NCI-H2107 (cell line): Measurements from ENCODE around the gene TMEM163.

Experiments
- DNase-seq: peaks from one replicate; lab custom pipeline; 2025; lab: John Stamatoyannopoulos, UW

TMEM163 gene

GRCh38 chr2:134692499-134692898, 26.3 kb downstream of the TMEM163 start:
- no peak for DNase-seq

- DNase-seq, result no peak
Measured at GRCh38 chr2:134690629-134691215, 28.1 kb downstream of the TMEM163 start.

GRCh38 chr2:134689315-134689714, 29.5 kb downstream of the TMEM163 start:
- DNase-seq, result no peak

- DNase-seq, result no peak
Measured at GRCh38 chr2:134685967-134686366, 32.8 kb downstream of the TMEM163 start.

DNA sequence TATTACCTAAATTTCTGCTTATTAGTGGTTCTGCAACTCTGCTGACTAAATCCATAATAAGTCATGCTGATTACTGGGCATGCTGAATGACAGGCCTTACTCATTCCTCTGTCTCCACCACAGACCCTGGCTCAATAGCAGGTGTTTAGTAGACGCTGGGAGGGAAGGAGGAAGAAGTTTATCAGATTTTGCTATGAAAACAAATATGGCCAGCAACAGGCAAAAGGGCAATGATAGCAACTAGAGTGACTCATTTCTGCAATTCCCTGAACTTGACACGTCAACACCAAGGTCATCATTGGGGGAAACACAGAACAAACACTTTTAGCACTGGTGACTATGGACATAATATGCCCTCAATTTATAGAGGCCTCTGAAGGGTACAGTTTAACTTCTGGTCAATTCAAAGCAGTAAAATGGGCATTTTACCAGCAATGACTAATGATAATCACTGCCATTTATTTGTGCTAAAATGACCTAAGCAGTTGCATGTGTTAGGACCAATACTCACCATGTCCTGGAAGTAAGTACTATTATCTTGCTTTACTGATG, 35.2 kb downstream of the TMEM163 start:
- DNase-seq, result no peak

DNA sequence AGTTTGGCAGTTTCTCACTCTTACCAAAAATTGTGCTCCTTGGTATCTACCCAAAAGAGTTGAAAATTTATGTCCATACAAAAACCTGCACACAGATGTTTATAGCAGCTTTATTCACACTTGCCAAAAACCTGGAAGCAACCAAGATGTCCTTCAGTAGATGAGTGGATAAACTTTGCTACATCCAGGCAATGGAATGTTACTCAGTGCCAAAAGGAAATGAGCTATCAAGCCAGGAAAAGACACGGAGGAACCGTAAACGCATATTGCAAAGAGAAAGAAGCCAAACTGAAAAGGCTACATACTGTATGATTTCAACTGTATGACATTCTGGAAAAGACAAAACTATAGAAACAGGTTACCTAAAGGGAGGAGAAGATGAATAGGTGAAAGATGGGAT, 36.1 kb downstream of the TMEM163 start:
- DNase-seq, result no peak

GRCh38 chr2:134681201-134681600, 37.6 kb downstream of the TMEM163 start:
- no peak for DNase-seq

DNA sequence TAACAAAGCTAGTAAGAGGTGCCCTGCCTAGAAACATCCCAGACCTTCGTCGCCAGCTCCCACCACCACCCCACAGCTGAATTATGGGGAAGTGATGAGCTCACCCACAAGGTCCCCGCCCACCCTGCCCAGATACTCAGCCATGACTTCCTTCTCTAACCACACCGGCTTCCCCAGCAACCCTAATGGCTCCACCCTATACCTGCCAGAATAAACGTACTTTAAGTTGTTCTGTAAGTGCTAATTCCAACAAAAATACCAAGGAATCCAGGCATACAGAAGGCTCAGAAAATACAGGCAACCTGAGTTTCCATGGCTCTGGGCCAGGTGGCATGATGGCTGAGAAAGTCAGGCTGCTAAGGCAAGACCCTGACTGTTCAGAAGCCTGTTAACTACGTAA, 39.1 kb downstream of the TMEM163 start:
- no peak for DNase-seq

DNA sequence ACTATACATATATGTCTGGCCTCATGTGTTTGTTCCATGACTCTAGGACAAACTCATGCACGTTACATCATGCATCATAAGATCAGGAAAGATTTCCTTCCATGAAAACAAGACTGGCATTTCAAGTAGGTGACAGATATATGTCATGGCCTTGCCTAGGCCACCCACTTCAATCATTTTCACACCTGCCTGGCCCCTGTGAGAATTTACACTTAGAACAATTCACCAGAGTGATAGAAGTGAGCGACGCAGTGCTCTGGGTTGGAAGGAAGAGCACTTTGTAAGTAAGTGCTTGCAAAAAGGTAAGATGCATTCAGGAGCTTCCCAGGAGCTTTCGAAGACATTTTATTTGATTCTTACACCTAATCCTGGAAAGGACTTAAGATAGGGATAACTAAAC, 39.5 kb downstream of the TMEM163 start:
- DNase-seq, result no peak

- DNase-seq, result no peak
Measured at GRCh38 chr2:134677856-134678756, 40.7 kb downstream of the TMEM163 start.

GRCh38 chr2:134676960-134677359, 41.8 kb downstream of the TMEM163 start:
- no peak for DNase-seq

- no peak for DNase-seq
Measured at GRCh38 chr2:134675314-134675713, 43.5 kb downstream of the TMEM163 start.

DNA sequence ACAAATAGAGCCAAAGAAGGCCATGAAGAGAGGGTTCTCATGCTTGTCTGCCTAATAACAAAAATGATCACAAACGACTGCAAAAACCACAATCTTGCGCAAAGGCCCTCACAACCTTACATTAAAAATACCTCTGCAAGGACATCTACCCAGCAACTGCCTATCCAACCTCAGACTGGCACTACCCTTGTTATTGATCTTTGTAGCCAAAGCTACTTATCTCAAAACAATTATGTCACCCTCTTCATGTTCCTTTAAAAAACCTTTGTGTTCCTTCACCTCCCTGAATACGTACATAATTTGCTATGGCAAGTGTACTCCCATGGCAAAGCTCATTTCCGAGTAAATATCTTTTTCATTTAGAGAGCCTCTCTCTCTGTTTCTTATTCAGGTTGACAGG, 44.1 kb downstream of the TMEM163 start:
- DNase-seq, result no peak

DNA sequence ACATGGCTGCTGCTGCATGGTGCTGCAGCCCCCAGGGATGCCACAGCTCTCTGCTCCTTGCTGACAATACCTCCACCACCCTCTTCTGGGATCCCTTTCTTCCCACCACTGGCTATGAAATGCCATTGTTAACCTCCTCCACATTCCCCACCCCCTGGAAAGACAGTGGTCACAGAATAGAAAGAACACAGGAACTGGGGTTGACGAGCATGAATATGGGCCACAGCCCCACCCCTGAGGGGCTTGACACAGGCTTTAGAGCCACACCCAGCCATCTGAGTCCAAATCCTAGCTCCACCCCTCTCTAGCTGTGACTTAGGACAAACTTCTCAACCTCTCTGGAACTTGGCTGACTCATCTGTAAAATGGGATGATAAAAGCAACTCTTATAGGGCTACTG, 47.3 kb downstream of the TMEM163 start:
- DNase-seq, result no peak

DNA sequence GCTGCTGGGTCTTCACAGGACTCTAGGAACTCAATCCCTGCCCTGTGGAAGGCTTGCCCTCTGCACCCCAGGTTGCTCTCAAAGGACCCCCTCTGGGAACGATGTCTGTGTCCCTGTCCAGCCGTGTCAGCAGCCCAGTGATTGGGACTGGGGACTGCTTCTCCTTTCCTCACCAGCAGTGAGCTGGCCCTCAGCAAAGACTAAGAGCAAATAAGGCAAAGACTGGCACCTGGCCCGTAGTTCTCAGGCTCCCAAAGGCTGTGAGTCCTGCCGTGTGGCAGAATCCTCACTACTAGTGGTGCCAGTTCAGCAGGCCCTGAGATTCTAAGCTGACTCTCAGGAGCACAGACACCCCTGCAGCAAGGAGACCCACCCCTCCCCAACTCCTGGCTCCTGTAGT, 47.8 kb downstream of the TMEM163 start:
- DNase-seq, result no peak

GRCh38 chr2:134669731-134670669, 48.8 kb downstream of the TMEM163 start:
- DNase-seq, result peak; percentile 55

DNA sequence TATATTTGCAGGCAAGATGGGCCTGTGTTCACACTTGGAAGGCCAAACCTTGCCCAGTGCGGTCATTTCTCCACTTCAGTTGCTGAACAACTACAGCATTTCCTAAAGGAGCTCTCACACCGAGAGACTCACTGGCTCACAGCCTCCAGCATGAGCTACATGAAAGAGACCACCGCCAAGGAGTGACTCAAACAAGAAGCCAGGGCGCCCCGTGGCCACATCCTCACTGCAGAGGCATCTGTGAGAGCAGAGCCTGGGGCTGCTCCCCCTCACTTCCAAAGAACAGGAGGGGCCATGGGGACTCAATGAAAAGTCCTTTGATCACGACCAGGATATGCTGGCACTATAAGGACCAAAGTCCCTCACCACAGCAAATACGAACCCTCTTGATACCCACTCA, 50.0 kb downstream of the TMEM163 start:
- DNase-seq, result no peak

DNA sequence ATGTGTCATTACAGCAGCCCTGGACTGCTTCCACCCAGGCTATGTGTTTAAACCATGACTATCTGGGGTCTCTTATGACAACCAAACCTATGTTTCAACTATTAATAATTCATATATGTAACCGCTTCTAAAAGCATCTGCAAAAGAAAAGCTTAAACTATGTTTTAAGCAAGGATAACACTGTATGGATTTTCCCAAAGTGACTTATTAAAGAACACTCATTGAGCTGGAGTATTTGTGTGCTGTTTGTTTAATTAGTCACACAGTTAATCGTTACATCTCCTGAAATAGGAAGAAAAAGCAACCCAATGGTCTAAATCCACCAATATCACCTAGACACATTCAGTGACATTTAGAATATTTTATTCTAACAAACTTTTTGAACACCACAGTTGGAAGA, 51.3 kb downstream of the TMEM163 start:
- DNase-seq, result no peak

DNA sequence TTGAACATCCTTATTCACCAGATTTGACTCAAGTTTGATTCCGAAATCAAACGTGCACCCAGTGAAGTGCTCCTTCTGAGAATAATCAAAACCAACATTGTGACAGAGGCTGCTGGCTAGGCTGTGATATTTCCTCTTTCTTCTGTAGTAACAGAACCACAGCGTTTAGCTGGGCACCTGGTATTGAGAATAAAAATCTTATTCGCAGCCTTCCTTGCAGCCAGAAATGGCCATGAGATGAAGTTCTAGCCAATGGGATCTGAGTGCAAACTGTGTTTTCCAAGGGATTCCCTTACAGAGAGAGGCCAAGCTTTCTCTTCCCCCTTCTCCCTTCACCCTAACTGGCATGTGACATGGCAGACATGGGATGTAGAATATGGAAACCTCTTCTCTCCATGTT, 51.7 kb downstream of the TMEM163 start:
- no peak for DNase-seq

DNA sequence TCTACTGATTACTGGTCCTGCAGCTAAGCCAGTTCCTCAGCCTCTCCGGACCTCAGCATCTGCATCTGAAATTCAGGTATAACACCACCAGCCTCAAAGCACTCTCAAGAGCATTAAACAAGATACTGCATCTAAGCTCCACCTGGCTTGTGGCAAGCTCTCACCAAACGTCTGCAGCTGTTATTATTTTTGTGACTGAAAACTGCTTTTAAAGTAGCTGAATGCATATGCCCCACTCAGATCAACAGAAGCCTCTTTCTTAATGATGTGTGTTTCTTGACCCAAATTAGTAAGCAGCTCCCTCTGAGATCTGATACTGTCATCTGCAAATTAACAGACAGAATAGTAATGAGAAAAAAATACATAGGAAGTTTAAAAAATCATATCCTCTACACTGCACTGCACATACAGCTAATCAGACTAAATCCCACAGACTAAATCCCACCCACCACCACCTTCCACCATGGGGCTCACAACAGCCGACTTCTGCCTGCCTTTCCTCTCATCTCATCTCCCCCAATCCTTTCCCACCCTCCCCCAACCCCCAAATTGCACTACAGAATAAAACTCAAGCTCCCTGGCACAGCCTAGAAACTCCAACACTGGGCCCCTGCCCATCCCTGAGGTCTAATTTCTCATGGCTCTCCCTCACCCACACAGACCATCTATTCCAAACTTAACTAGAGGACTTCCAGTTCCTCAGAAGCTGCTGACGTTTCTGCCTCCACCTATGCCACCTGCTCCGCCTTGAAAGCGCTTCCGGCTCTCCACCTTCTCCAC, 52.9 kb downstream of the TMEM163 start:
- no peak for DNase-seq
